ENCODE results near the gene APOBEC3C.
"Not testable (repeated sequence)": the region's sequence is repeated elsewhere in the genome, so short reads cannot be mapped to it uniquely, and the experiment has no call there.

Gene APOBEC3C

DNA sequence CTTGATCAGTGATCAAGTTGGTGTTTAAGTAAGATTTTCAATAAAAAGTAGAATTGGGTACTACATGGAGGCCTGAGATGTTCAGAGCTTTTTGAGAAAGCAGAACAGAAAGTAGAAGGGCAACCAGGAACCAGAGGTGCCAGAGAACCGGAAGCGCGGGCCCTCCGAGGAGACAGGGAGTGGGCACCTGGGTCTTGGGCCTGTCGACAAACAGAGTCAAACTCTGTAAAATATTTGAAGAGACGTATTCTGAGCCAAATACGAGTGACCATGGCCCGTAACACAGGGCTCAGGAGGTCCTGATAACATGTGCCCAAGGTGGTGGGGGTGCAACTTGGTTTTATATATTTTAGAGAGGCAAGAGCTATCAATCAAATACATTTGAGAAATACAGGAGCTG lies 49.8 kb downstream of the APOBEC3C start:
- not testable (repeated sequence) for DNase-seq (ENCODE audit: low spot score)

DNA sequence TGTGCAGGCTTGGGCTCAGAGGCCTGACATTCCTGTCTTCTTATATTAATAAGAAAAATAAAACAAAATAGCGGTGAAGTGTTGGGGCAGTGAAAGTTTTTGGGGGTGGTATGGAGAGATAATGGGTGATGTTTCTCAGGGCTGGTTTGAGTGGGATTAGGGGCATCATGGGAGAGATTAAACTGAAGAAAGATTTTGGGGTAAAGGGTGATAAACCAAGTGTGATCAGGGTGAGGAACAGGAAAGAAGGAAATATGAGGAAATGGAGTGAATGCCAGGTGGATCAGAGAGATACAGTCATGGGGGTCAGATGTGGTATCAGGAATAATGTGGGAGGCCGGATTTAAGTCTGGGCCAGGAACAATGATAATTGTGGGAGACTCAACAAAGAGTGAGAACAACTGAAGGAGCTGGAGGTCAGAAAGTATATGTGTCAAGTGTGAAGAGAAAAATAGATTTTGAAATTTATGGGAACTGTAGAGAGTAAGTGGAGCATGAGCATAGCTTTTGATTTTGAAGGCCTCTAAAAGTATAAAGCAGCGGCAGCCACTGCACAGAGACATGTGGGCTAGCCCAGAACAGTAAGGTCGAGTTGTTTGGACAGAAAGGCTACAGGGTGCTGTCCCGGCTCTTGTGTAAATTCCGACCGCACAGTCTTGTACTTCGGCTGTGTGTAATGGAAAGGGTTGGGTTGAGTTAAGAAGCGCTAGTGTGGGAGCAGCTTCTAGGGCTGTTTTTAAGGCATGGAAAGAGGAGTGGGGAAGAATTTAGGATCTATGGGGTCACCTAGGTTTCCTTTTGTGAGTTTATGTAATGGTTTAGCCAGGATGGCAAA lies 52.6 kb downstream of the APOBEC3C start:
- DNase-seq (ENCODE audit: low spot score), result not testable (repeated sequence)

DNA sequence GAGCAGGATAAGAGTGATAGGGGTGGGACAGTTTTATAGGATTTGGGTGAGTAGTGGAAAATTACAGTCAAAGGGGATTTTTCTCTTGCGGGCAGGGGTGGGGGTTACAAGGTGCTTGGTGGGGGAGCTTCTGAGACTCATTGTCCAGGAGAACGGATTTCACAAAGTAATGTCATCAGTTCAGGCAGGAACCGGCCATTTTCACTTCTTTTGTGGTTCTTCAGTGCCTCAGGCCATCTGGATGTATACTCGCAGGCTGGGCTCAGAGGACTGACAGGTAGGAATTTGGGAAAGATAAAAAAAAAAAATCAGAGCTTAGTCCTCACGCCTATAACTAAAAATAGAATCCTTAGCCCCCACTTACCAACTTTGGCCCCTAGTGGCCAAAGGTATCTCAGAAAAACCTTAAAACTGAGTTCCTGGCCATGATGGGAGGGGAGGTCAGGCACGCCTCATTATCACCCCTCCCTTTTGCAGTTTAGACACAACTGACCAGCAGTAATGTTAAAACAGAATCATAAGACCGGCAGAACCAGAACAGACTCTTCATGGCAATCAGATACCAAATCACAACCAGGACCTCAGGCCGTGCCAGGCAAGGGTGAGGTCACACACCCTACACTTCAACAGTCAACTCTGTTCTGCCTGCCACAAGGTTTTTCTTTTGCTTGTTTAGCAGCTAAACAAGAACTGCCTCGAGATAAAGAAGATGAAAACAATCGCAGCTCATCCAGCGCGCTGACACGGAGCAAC lies 54.2 kb downstream of the APOBEC3C start:
- DNase-seq (ENCODE audit: low spot score), result no peak
